Measurements from ENCODE around the gene GOLGA7B. TPM values are rescaled to one million over a fixed set of nuclear protein-coding genes. Genes with fewer than 3 reads are reported as not detected.

The GOLGA7B gene
- total and polyA plus RNA-seq, 2 donors (not counting 3 experiments of a cell fraction or from before 2014, with no cell fraction given) = 0.03 TPM; not detected in 1

DNA sequence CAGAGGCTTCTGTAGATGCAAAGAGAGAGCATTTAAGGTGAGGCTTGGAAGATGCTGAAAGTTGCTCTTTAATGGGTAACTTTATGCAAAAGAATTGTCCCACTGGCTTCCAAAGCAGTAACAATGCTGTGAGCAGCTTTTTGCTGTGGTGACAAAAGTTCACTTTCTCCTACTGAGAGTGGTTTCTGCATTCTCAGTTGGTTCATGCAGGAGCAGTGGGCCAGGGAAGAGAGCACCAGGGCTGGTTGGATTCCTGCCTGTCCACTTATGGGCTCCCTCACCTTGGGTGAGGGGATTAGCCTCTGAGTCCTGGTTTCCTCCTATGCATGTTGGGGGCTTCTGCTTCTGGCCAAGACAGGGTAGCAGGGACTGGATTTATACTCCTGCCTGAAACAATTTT is 31.1 kb upstream of the GOLGA7B start:
- Histone ChIP-seq H3K36me3 (ENCODE audit: control insufficient read depth in 2 of 2, extremely low read depth in 1 of 2, insufficient read depth in 2 of 2, low read length in 2 of 2) (no peaks in the 10 kb centered on the region), H3K4me3 (replicated peaks in 1 of 3; ENCODE audit: insufficient read depth in 1 of 3, low read depth in 1 of 3, low read length in 3 of 3) (no peak overlapping the region), H3K27ac (ENCODE audit: insufficient read depth, low read depth, low read length) (no peak overlapping the region), H3K9me3 (replicated peaks; ENCODE audit: control insufficient read depth, insufficient read depth, low read length) (no peaks in the 10 kb centered on the region), H4K20me1 (replicated peaks; ENCODE audit: control insufficient read depth, extremely low read depth, insufficient read depth, low read length) (no peaks in the 10 kb centered on the region), H3K4me2 (ENCODE audit: insufficient read depth, low read length) (no peak overlapping the region), H2AFZ (ENCODE audit: low read depth, low read length) (no peak overlapping the region), H3K9me1 (replicated peaks; ENCODE audit: control insufficient read depth, extremely low read depth, insufficient read depth, low read length) (no peaks in the 10 kb centered on the region), H3K9ac (replicated peaks; ENCODE audit: extremely low read depth, insufficient read depth, low read length) (no peak overlapping the region), H3K79me2 (ENCODE audit: control insufficient read depth, insufficient read depth, low read length) (no peaks in the 10 kb centered on the region), H3K27me3 (ENCODE audit: control insufficient read depth in 2 of 2, insufficient read depth in 2 of 2, low read length in 2 of 2) (no peaks in the 10 kb centered on the region), H3K4me1 (ENCODE audit: control insufficient read depth, extremely low read depth, insufficient read depth, low read length) (no peaks in the 10 kb centered on the region)
- BruUV-seq (replicated peaks) = no TSS peak
- DNase-seq (ENCODE audit: low read depth, low spot score) (no peak), FAIRE-seq (no peak)
- dilution Hi-C loops (cut with MboI; ENCODE audit: extremely low pct_ligation_motif_present, low sequenced_read_pairs) = no loop called here
- POLR2A ChIA-PET = no interaction called here
- CTCF ChIA-PET = no interaction called here
- intact Hi-C loops (cut with micrococcal nuclease) = no loop called here
- no peak for TF ChIP-seq FOS (IDR thresholded peaks at IDR 0.05; ENCODE audit: borderline replicate concordance, insufficient read depth, low read length)
- TF ChIP-seq MYC (IDR thresholded peaks at IDR 0.05; ENCODE audit: low read depth, low read length) = no peak
- no peak for TF ChIP-seq JUN (IDR thresholded peaks at IDR 0.05; ENCODE audit: borderline replicate concordance, insufficient read depth, insufficient read length, low read depth)
- TF ChIP-seq, protein P1, sequence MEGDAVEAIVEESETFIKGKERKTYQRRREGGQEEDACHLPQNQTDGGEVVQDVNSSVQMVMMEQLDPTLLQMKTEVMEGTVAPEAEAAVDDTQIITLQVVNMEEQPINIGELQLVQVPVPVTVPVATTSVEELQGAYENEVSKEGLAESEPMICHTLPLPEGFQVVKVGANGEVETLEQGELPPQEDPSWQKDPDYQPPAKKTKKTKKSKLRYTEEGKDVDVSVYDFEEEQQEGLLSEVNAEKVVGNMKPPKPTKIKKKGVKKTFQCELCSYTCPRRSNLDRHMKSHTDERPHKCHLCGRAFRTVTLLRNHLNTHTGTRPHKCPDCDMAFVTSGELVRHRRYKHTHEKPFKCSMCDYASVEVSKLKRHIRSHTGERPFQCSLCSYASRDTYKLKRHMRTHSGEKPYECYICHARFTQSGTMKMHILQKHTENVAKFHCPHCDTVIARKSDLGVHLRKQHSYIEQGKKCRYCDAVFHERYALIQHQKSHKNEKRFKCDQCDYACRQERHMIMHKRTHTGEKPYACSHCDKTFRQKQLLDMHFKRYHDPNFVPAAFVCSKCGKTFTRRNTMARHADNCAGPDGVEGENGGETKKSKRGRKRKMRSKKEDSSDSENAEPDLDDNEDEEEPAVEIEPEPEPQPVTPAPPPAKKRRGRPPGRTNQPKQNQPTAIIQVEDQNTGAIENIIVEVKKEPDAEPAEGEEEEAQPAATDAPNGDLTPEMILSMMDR (IDR thresholded peaks at IDR 0.05; ENCODE audit: extremely low read depth in 1 of 2, insufficient read depth in 1 of 2, low read depth in 1 of 2, low read length in 2 of 2) = no peak
- no peak for TF ChIP-seq GATA2 (IDR thresholded peaks at IDR 0.05; ENCODE audit: insufficient read depth, insufficient read length, low read depth, low read length)
- no peak for TF ChIP-seq POLR2AphosphoS5 (IDR thresholded peaks at IDR 0.05; ENCODE audit: insufficient read depth, low read depth, low read length)
- no peak for TF ChIP-seq POLR2A (IDR thresholded peaks at IDR 0.05; ENCODE audit: low read depth, low read length)
- TF ChIP-seq EZH2 (IDR thresholded peaks at IDR 0.05; ENCODE audit: borderline replicate concordance, low read depth, low read length, severe bottlenecking) = no peak
- no peak for TF ChIP-seq MAX (IDR thresholded peaks at IDR 0.05; ENCODE audit: insufficient read depth, insufficient read length)
